ENCODE data around the gene TTBK2. TPM values are rescaled to one million over a fixed set of nuclear protein-coding genes. Genes with fewer than 3 reads are reported as not detected.

Gene TTBK2
- total and polyA plus RNA-seq, 2 donors (not counting 3 experiments of a cell fraction or from before 2014, with no cell fraction given), result 4.4 to 17.1 TPM

GRCh38 chr15:42800731-42801474 lies 119.7 kb downstream of the TTBK2 start:
- no TSS peak for BruUV-seq (replicated peaks)
- Histone ChIP-seq H4K20me1 (replicated peaks; ENCODE audit: control insufficient read depth, extremely low read depth, insufficient read depth, low read length) (no peaks in the 10 kb centered on the region), H2AFZ (ENCODE audit: low read depth, low read length) (no peak overlapping the region), H3K27me3 (ENCODE audit: control insufficient read depth in 2 of 2, insufficient read depth in 2 of 2, low read length in 2 of 2) (no peaks in the 10 kb centered on the region), H3K9me3 (replicated peaks; ENCODE audit: control insufficient read depth, insufficient read depth, low read length) (no peaks in the 10 kb centered on the region), H3K79me2 (ENCODE audit: control insufficient read depth, insufficient read depth, low read length) (no peaks in the 10 kb centered on the region), H3K27ac (ENCODE audit: insufficient read depth, low read depth, low read length) (no peak overlapping the region), H3K4me2 (ENCODE audit: insufficient read depth, low read length) (no peak overlapping the region), H3K36me3 (ENCODE audit: control insufficient read depth in 2 of 2, extremely low read depth in 1 of 2, insufficient read depth in 2 of 2, low read length in 2 of 2) (peaks cover 0 to 12% of the 10 kb centered on the region in 2 experiments), H3K4me3 (replicated peaks in 1 of 3; ENCODE audit: insufficient read depth in 1 of 3, low read depth in 1 of 3, low read length in 3 of 3) (no peak overlapping the region), H3K9ac (replicated peaks; ENCODE audit: extremely low read depth, insufficient read depth, low read length) (no peak overlapping the region), H3K4me1 (ENCODE audit: control insufficient read depth, extremely low read depth, insufficient read depth, low read length) (no peaks in the 10 kb centered on the region), H3K9me1 (replicated peaks; ENCODE audit: control insufficient read depth, extremely low read depth, insufficient read depth, low read length) (no peaks in the 10 kb centered on the region)
- FAIRE-seq, result no peak
- intact Hi-C loops (cut with micrococcal nuclease) (loop anchor here (1.0 kb wide), 1 partner anchor 125 kb away; no protein-coding TSS in a partner anchor), dilution Hi-C loops (cut with MboI; ENCODE audit: extremely low pct_ligation_motif_present, low sequenced_read_pairs) (no loop called here)
- CTCF ChIA-PET, result interaction anchor here (0.9 to 3.6 kb wide), 5 partner anchors 11 to 485 kb away, joined by 3 to 31 read pairs (median 4); no protein-coding TSS in a partner anchor
- POLR2A ChIA-PET, result no interaction called here
- peak in 1 of 2 donors; percentile 5 for TF ChIP-seq CTCF (IDR thresholded peaks at IDR 0.05; ENCODE audit: extremely low read depth in 1 of 2, insufficient read depth in 1 of 2, low read depth in 1 of 2, low read length in 2 of 2)
- TF ChIP-seq MAX (IDR thresholded peaks at IDR 0.05; ENCODE audit: insufficient read depth, insufficient read length), result no peak
- TF ChIP-seq GATA2 (IDR thresholded peaks at IDR 0.05; ENCODE audit: insufficient read depth, insufficient read length, low read depth, low read length), result no peak
- no peak for DNase-seq (ENCODE audit: low read depth, low spot score)

GRCh38 chr15:42798802-42799201 lies 121.8 kb downstream of the TTBK2 start:
- BruUV-seq (replicated peaks), result no TSS peak
- no peak for TF ChIP-seq FOS (IDR thresholded peaks at IDR 0.05; ENCODE audit: borderline replicate concordance, insufficient read depth, low read length)
- TF ChIP-seq CTCF (IDR thresholded peaks at IDR 0.05; ENCODE audit: extremely low read depth in 1 of 2, insufficient read depth in 1 of 2, low read depth in 1 of 2, low read length in 2 of 2), result no peak
- Histone ChIP-seq H3K36me3 (ENCODE audit: control insufficient read depth in 2 of 2, extremely low read depth in 1 of 2, insufficient read depth in 2 of 2, low read length in 2 of 2) (peaks cover 0 to 12% of the 10 kb centered on the region in 2 experiments), H3K79me2 (ENCODE audit: control insufficient read depth, insufficient read depth, low read length) (no peaks in the 10 kb centered on the region), H3K9ac (replicated peaks; ENCODE audit: extremely low read depth, insufficient read depth, low read length) (no peak overlapping the region), H3K27me3 (ENCODE audit: control insufficient read depth in 2 of 2, insufficient read depth in 2 of 2, low read length in 2 of 2) (no peaks in the 10 kb centered on the region), H3K4me2 (ENCODE audit: insufficient read depth, low read length) (no peak overlapping the region), H3K4me1 (ENCODE audit: control insufficient read depth, extremely low read depth, insufficient read depth, low read length) (no peaks in the 10 kb centered on the region), H2AFZ (ENCODE audit: low read depth, low read length) (no peak overlapping the region), H3K27ac (ENCODE audit: insufficient read depth, low read depth, low read length) (no peak overlapping the region), H3K9me3 (replicated peaks; ENCODE audit: control insufficient read depth, insufficient read depth, low read length) (no peaks in the 10 kb centered on the region), H3K9me1 (replicated peaks; ENCODE audit: control insufficient read depth, extremely low read depth, insufficient read depth, low read length) (no peaks in the 10 kb centered on the region), H4K20me1 (replicated peaks; ENCODE audit: control insufficient read depth, extremely low read depth, insufficient read depth, low read length) (no peaks in the 10 kb centered on the region), H3K4me3 (replicated peaks in 1 of 3; ENCODE audit: insufficient read depth in 1 of 3, low read depth in 1 of 3, low read length in 3 of 3) (no peak overlapping the region)
- POLR2A ChIA-PET, result no interaction called here
- DNase-seq (ENCODE audit: low read depth, low spot score) (no peak), FAIRE-seq (no peak)
- CTCF ChIA-PET, result no interaction called here
- dilution Hi-C loops (cut with MboI; ENCODE audit: extremely low pct_ligation_motif_present, low sequenced_read_pairs), result no loop called here
- intact Hi-C loops (cut with micrococcal nuclease), result no loop called here
